ENCODE measurements around the gene SPTLC3. TPM values are rescaled to one million over a fixed set of nuclear protein-coding genes. Genes with fewer than 3 reads are reported as not detected.

The SPTLC3 gene
- total and polyA plus RNA-seq, 2 donors (not counting 1 experiment from before 2014, with no cell fraction given), result not detected

DNA sequence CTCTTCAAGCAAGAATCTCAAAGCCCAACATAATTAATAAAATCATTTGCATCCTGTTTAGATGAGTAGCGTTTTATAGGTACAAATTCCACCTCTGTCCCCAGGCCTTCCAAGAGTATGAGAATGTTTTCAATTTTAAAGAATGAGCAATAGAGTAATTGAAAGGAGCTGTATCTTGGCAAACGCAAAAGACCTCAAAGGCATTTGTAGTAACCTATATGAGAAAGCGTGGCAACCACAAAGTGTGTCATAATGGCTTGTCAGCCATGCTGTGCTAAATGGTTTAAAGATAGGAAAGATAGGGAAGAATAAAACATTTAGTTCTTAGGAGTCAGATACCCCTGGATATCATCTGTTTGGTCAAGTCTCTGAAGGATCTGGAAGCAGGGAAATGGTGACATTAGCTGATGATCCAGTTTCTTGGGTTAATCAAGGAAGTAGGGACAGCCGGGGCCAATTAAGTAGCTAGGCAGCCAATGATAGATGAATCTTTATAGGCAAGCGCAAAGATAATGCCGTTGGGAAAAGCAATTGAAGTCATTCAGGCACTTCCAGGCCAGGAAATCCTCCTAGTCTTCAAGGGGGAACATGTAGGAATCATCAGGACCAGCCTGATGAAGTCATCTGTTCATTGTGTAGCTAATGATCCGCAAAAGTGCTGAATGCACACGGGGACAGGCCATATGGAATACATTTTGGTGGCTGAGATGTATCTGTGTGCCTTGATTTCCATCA, 140.8 kb downstream of the SPTLC3 start:
- Mint-ChIP-seq H3K4me1 (no peaks in the 10 kb centered on the region), H3K9me3 (ENCODE audit: insufficient read depth) (no peaks in the 10 kb centered on the region)
- WGBS (ENCODE audit: insufficient coverage), result 86% methylated on average over 5 of the region's 8 CpGs

DNA sequence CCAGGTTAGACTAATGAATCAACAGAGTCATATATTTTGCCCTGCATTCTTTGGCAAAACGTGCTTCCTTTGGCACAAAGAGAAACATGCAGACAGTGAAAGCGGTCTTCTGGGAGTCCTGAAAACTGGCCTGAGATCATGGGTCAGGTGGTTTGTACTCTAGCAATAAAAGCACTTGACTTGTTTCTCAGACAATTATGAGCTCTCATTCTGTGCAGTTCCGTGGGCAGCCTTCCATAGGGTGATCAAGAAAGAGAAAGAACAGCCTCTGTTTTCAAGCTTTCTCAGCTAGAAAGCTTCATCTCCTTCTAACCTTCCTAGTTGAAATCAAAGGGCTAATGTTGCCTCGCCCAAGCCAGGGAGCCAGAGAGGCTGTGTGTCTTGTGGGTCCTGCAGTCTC, 149.6 kb downstream of the SPTLC3 start:
- CTCF ChIA-PET, result no interaction called here

More for the DNA sequence above, 140.8 kb downstream of the SPTLC3 start:
- ChIA-PET CTCF (no interaction called here), POLR2A (no interaction called here)
- Mint-ChIP-seq H3K27ac (no peak overlapping the region), H3K4me3 (no peak overlapping the region), H3K27me3 (peaks cover 4% of the 10 kb centered on the region)
- Histone ChIP-seq H3K4me1 (ENCODE audit: control insufficient read depth in 2 of 2, insufficient read depth in 2 of 2, low read length in 2 of 2) (no peaks in the 10 kb centered on the region), H3K79me2 (ENCODE audit: control insufficient read depth, insufficient read depth, low read length) (no peaks in the 10 kb centered on the region), H3K9ac (ENCODE audit: low read length) (no peak overlapping the region), H3K27ac (ENCODE audit: low read length in 2 of 2) (no peak overlapping the region), H3K4me3 (ENCODE audit: control extremely low read depth in 1 of 5, extremely low read depth in 1 of 5, insufficient read depth in 1 of 5, low read depth in 2 of 5, low read length in 4 of 5) (no peak overlapping the region), H2AFZ (ENCODE audit: insufficient read depth, low read depth, low read length, poor library complexity, severe bottlenecking) (no peak overlapping the region), H4K20me1 (ENCODE audit: control insufficient read depth, insufficient read depth, low read length, poor library complexity, severe bottlenecking) (no peaks in the 10 kb centered on the region), H3K9me3 (ENCODE audit: control extremely low read depth in 1 of 3, control insufficient read depth in 2 of 3, insufficient read depth in 1 of 3, low read length in 2 of 3) (no peaks in the 10 kb centered on the region), H3K36me3 (replicated peaks in 1 of 2; ENCODE audit: control extremely low read depth in 1 of 2, control insufficient read depth in 1 of 2, extremely low read depth in 1 of 2, insufficient read depth in 2 of 2, low read length in 1 of 2) (no peaks in the 10 kb centered on the region), H3K4me2 (replicated peaks; ENCODE audit: low read depth, low read length, poor library complexity, severe bottlenecking) (no peak overlapping the region), H3K27me3 (replicated peaks in 1 of 4; ENCODE audit: control extremely low read depth in 1 of 4, control insufficient read depth in 3 of 4, insufficient read depth in 4 of 4, low read length in 3 of 4) (peaks cover 0 to 2% (median 0%) of the 10 kb centered on the region in 4 experiments)
- DNase-seq (no peak), ATAC-seq (ENCODE audit: low read depth) (no peak)
- intact Hi-C loops (cut with micrococcal nuclease), result no loop called here
- TF ChIP-seq, protein P1, sequence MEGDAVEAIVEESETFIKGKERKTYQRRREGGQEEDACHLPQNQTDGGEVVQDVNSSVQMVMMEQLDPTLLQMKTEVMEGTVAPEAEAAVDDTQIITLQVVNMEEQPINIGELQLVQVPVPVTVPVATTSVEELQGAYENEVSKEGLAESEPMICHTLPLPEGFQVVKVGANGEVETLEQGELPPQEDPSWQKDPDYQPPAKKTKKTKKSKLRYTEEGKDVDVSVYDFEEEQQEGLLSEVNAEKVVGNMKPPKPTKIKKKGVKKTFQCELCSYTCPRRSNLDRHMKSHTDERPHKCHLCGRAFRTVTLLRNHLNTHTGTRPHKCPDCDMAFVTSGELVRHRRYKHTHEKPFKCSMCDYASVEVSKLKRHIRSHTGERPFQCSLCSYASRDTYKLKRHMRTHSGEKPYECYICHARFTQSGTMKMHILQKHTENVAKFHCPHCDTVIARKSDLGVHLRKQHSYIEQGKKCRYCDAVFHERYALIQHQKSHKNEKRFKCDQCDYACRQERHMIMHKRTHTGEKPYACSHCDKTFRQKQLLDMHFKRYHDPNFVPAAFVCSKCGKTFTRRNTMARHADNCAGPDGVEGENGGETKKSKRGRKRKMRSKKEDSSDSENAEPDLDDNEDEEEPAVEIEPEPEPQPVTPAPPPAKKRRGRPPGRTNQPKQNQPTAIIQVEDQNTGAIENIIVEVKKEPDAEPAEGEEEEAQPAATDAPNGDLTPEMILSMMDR (IDR thresholded peaks at IDR 0.05), result no peak
- TF ChIP-seq EZH2 (IDR thresholded peaks at IDR 0.05; ENCODE audit: borderline replicate concordance, insufficient read depth, low read depth, low read length, poor library complexity, severe bottlenecking), result no peak

More for the DNA sequence above, 149.6 kb downstream of the SPTLC3 start:
- Mint-ChIP-seq H3K9me3 (ENCODE audit: insufficient read depth) (no peaks in the 10 kb centered on the region), H3K4me3 (no peak overlapping the region), H3K27ac (no peak overlapping the region), H3K4me1 (no peaks in the 10 kb centered on the region), H3K27me3 (peaks cover 12% of the 10 kb centered on the region)
- TF ChIP-seq, protein P1 (IDR thresholded peaks at IDR 0.05), result no peak
- no peak for TF ChIP-seq EZH2 (IDR thresholded peaks at IDR 0.05; ENCODE audit: borderline replicate concordance, insufficient read depth, low read depth, low read length, poor library complexity, severe bottlenecking)
- Histone ChIP-seq H3K36me3 (replicated peaks in 1 of 2; ENCODE audit: control extremely low read depth in 1 of 2, control insufficient read depth in 1 of 2, extremely low read depth in 1 of 2, insufficient read depth in 2 of 2, low read length in 1 of 2) (no peaks in the 10 kb centered on the region), H3K9me3 (ENCODE audit: control extremely low read depth in 1 of 3, control insufficient read depth in 2 of 3, insufficient read depth in 1 of 3, low read length in 2 of 3) (no peaks in the 10 kb centered on the region), H3K27me3 (replicated peaks in 1 of 4; ENCODE audit: control extremely low read depth in 1 of 4, control insufficient read depth in 3 of 4, insufficient read depth in 4 of 4, low read length in 3 of 4) (no peaks in the 10 kb centered on the region), H3K27ac (ENCODE audit: low read length in 2 of 2) (no peak overlapping the region), H3K79me2 (ENCODE audit: control insufficient read depth, insufficient read depth, low read length) (no peaks in the 10 kb centered on the region), H3K4me2 (replicated peaks; ENCODE audit: low read depth, low read length, poor library complexity, severe bottlenecking) (no peak overlapping the region), H3K9ac (ENCODE audit: low read length) (no peak overlapping the region), H3K4me1 (ENCODE audit: control insufficient read depth in 2 of 2, insufficient read depth in 2 of 2, low read length in 2 of 2) (no peaks in the 10 kb centered on the region), H3K4me3 (ENCODE audit: control extremely low read depth in 1 of 5, extremely low read depth in 1 of 5, insufficient read depth in 1 of 5, low read depth in 2 of 5, low read length in 4 of 5) (no peak overlapping the region), H2AFZ (ENCODE audit: insufficient read depth, low read depth, low read length, poor library complexity, severe bottlenecking) (no peak overlapping the region), H4K20me1 (ENCODE audit: control insufficient read depth, insufficient read depth, low read length, poor library complexity, severe bottlenecking) (no peaks in the 10 kb centered on the region)
- WGBS (ENCODE audit: insufficient coverage), result 79% methylated on average over 4 of the region's 4 CpGs
- POLR2A ChIA-PET, result no interaction called here
- ATAC-seq (ENCODE audit: low read depth), result no peak
- no peak for DNase-seq
- intact Hi-C loops (cut with micrococcal nuclease), result no loop called here
